GM12878 (cell line): ENCODE measurements around the gene SMIM20. TPM values are rescaled to one million over a fixed set of nuclear protein-coding genes. Genes with fewer than 3 reads are reported as not detected.

Experiments used
- ATAC-seq: fragments of 200-7000 bp; cut with Tn5 transposase; 3 replicates; pipeline ENCODE4 v1.9.1; 2020; ENCODE audit warnings: mild to moderate bottlenecking, moderate library complexity
- BruUV-seq: library from RNA; stranded (reverse); fragments of 400-500 nt; replicated peaks from 2 replicates; lab custom pipeline; 2021; lab: Mats Ljungman, UMichigan
- CTCF ChIA-PET: fragments of 300-600 bp; sonication (Branson Sonifier 250); formaldehyde crosslinking; extraction: SDS; loops from one replicate; lab custom pipeline; 2021; ENCODE audit warnings: inconsistent platforms; lab: Yijun Ruan, JAX
- POLR2A ChIA-PET: fragments of 350-600 bp; formaldehyde crosslinking; extraction: SDS; loops from one replicate; lab custom pipeline; 2021; ENCODE audit warnings: inconsistent platforms; lab: Charles Lee
- RAD21 ChIA-PET: fragments of 300-600 bp; sonication (Branson Sonifier 250); formaldehyde crosslinking; loops from one replicate; lab custom pipeline; 2023; ENCODE audit warnings: antibody characterized with exemption; ENCODE audit not compliant: unreplicated experiment; lab: Charles Lee
- SMC1A ChIA-PET: fragments of 300-600 bp; sonication (Branson Sonifier 250); formaldehyde crosslinking; loops from one replicate; lab custom pipeline; 2023; ENCODE audit not compliant: unreplicated experiment, uncharacterized antibody; lab: Charles Lee
- DNase-seq: peaks from one replicate; pipeline ENCODE4 v3.0.0-alpha.2; 2011; ENCODE audit warnings: low read depth, low spot score
- FAIRE-seq: peaks from 3 replicates; lab custom pipeline; 2011; peaks lifted over from hg19 to GRCh38; lab: Jason Lieb, UNC
- H2AFZ ChIP-seq: 2 replicates; pipeline ENCODE4 v1.6.0; 2011; ENCODE audit warnings: low read depth, low read length, control low read depth; ENCODE audit not compliant: control insufficient read depth
- H3K27ac ChIP-seq: 2 replicates; pipeline ENCODE4 v1.5.1; 2011; ENCODE audit warnings: control low read depth; ENCODE audit not compliant: control insufficient read depth, insufficient read depth
- H3K27me3 ChIP-seq, 2 experiments: replicated peaks in 1 of 2; 2 replicates each; pipeline versions ENCODE4 v1.6.0 to v1.6.1; 2011; ENCODE audit warnings: low read length in 1 of 2; ENCODE audit not compliant: control insufficient read depth in 2 of 2, insufficient read depth in 2 of 2
- H3K36me3 ChIP-seq, 2 experiments: 2 replicates each; pipeline ENCODE4 v1.5.1; 2011; ENCODE audit warnings: low read length in 1 of 2; ENCODE audit not compliant: control insufficient read depth in 2 of 2, insufficient read depth in 2 of 2
- H3K4me1 ChIP-seq: 2 replicates; pipeline ENCODE4 v1.6.1; 2011; ENCODE audit warnings: mild to moderate bottlenecking, low read length, moderate library complexity, mixed read lengths; ENCODE audit not compliant: control insufficient read depth, insufficient read depth
- H3K4me2 ChIP-seq: 2 replicates; pipeline ENCODE4 v1.6.0; 2011; ENCODE audit warnings: control low read depth; ENCODE audit not compliant: control insufficient read depth, insufficient read depth
- H3K4me3 ChIP-seq: fragments of 200-600 bp; sonication (generic); 2 replicates; pipeline ENCODE4 v1.5.1; 2016
- H3K79me2 ChIP-seq: 2 replicates; pipeline ENCODE4 v1.6.0; 2011; ENCODE audit warnings: low read length; ENCODE audit not compliant: control insufficient read depth, insufficient read depth
- H3K9ac ChIP-seq: 2 replicates; pipeline ENCODE4 v1.8.0; 2011; ENCODE audit warnings: low read length, control low read depth, mixed read lengths; ENCODE audit not compliant: control insufficient read depth, insufficient read depth
- H3K9me3 ChIP-seq: replicated peaks from 3 replicates; pipeline ENCODE4 v1.5.1; 2011; ENCODE audit warnings: mild to moderate bottlenecking, low read length; ENCODE audit not compliant: control insufficient read depth, insufficient read depth
- H4K20me1 ChIP-seq: 2 replicates; pipeline ENCODE4 v1.6.0; 2011; ENCODE audit not compliant: control insufficient read depth, insufficient read depth
- ASH2L ChIP-seq: fragments of 300-600, 200-600 bp; sonication (generic); IDR thresholded peaks from 2 replicates; pipeline ENCODE4 v1.6.1; 2017; ENCODE audit warnings: low read depth, mild to moderate bottlenecking, borderline replicate concordance
- DPF2 ChIP-seq: fragments of 450-650 bp; IDR thresholded peaks from 2 replicates; pipeline ENCODE4 v1.6.1; 2017; ENCODE audit warnings: mild to moderate bottlenecking
- EED ChIP-seq: sonication (generic); IDR thresholded peaks from 2 replicates; pipeline ENCODE4 v1.6.1; 2016; ENCODE audit warnings: antibody characterized with exemption, low read depth
- EP300 ChIP-seq, 2 experiments: fragments of 150-350 bp in 1 of 2; IDR thresholded peaks; 2 replicates each; pipeline ENCODE4 v1.6.1; 2011 to 2012; ENCODE audit warnings: low read depth in 2 of 2, low read length in 2 of 2, borderline replicate concordance in 1 of 2, improper control_type of control experiment in 1 of 2, inconsistent platforms in 1 of 2; ENCODE audit not compliant: control insufficient read depth in 1 of 2
- IRF4 ChIP-seq: IDR thresholded peaks from 2 replicates; pipeline ENCODE4 v1.6.1; 2011; ENCODE audit warnings: low read depth, low read length
- KLF5 ChIP-seq: fragments of 450-650 bp; IDR thresholded peaks from 2 replicates; pipeline ENCODE4 v1.6.1; 2014; ENCODE audit warnings: mild to moderate bottlenecking; ENCODE audit not compliant: partially characterized antibody
- MEF2B ChIP-seq: fragments of 450-650 bp; IDR thresholded peaks from 2 replicates; pipeline ENCODE4 v1.6.1; 2018; ENCODE audit warnings: mild to moderate bottlenecking, moderate library complexity; ENCODE audit not compliant: partially characterized antibody, poor library complexity, severe bottlenecking
- MYB ChIP-seq: fragments of 150-350 bp; IDR thresholded peaks from 2 replicates; pipeline ENCODE4 v1.6.1; 2014; ENCODE audit warnings: mild to moderate bottlenecking, low read depth, low read length, borderline replicate concordance
- RAD21 ChIP-seq: IDR thresholded peaks from 2 replicates; pipeline ENCODE4 v1.6.1; 2011; ENCODE audit warnings: mild to moderate bottlenecking, low read depth, low read length, moderate library complexity; ENCODE audit not compliant: insufficient read depth
- TBL1XR1 ChIP-seq: IDR thresholded peaks from 2 replicates; pipeline ENCODE4 v1.6.1; 2012; ENCODE audit warnings: low read depth, low read length, improper control_type of control experiment
- TCF3 ChIP-seq: IDR thresholded peaks from 2 replicates; pipeline ENCODE4 v1.6.1; 2012; ENCODE audit warnings: low read depth, mild to moderate bottlenecking, low read length, borderline replicate concordance; ENCODE audit not compliant: insufficient read depth
- TCF7 ChIP-seq: IDR thresholded peaks from 2 replicates; pipeline ENCODE4 v1.6.1; 2014; ENCODE audit warnings: antibody characterized with exemption, borderline replicate concordance
- ZNF622 ChIP-seq: fragments of 450-650 bp; IDR thresholded peaks from 2 replicates; pipeline ENCODE4 v1.6.1; 2017; ENCODE audit warnings: mild to moderate bottlenecking, inconsistent platforms
- in situ Hi-C: fragments of 300-500 bp; cut with MboI; formaldehyde crosslinking; loops from 9 replicates; pipeline ENCODE4 v1.14.3; 2018; ENCODE audit warnings: mixed read lengths
- intact Hi-C: fragments of 100-400 bp; cut with micrococcal nuclease; formaldehyde crosslinking; loops from one replicate; pipeline ENCODE4 v1.14.2; 2022; ENCODE audit not compliant: unreplicated experiment
- polyA plus RNA-seq, 11 experiments: library from polyadenylated mRNA; depleted of rRNA in 4 of 11; unstranded in 6 of 11; stranded (reverse) in 5 of 11; fragments of >200 nt; fragmentation: Nextera tagmentation in 4 of 11; fragmentation: Illumina TruSeq in 1 of 11; extraction: Ambion mirVana in 4 of 11; extraction: Trizol in 1 of 11; gene quantifications; 1 replicate in 1 of 11; 2 replicates in 10 of 11; pipeline versions ENCODE4 v1.2.1 to v1.2.3, GENCODE V29; 2011 to 2016; ENCODE audit warnings: inconsistent platforms in 2 of 11, missing spikeins in 2 of 11, low read depth in 1 of 11
- total RNA-seq, 4 experiments: library from RNA; depleted of rRNA in 3 of 4; stranded (reverse); fragments of >200 nt in 3 of 4; fragmentation: Illumina TruSeq in 1 of 4; extraction: Trizol in 1 of 4; gene quantifications; 2 replicates each; pipeline versions ENCODE4 v1.2.1 to v1.2.3, GENCODE V29; 2013 to 2021
- TF ChIP-seq, protein P1 (sequence below): fragments of 450-650 bp; IDR thresholded peaks from 2 replicates; pipeline ENCODE4 v1.6.1; 2018; ENCODE audit warnings: borderline replicate concordance, mild to moderate bottlenecking; ENCODE audit not compliant: partially characterized antibody

Gene SMIM20
- total and polyA plus RNA-seq, 10 of the 15 experiments (the other 5 are each of a cell fraction or from before 2014, with no cell fraction given) = 17.3 to 38.0 (median 28.8) TPM

DNA sequence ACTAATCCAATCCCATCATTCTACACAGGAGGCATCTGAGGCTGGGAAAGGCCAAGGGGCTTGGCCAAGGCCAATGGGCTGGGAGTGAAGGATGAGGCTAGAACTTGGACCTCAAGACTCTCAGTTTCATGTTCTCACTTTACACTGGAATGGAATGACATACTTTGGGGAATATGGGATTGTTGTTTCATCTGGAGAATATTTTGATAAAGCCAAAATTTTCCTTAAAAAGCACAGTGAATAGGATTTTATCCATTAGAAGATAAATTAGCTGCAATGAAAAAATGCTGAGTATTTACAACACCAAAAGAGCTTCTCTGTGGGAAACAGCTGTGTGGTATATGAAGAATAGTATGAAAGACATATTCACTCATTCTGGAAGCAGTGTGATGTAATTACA, 29.3 kb downstream of the SMIM20 start:
- ChIA-PET SMC1A (no interaction called here), POLR2A (no interaction called here), RAD21 (no interaction called here), CTCF (interaction anchor here (1.4 to 3.1 kb wide), 4 partner anchors 10 to 387 kb away, joined by 3 to 11 read pairs (median 6); no protein-coding TSS in a partner anchor)
- no peaks in the 10 kb centered on the region for H3K9me3 ChIP-seq
- TF ChIP-seq IRF4 (no peak), ASH2L (no peak), KLF5 (no peak), MEF2B (no peak), ZNF622 (no peak), MYB (no peak), DPF2 (no peak), TCF3 (no peak), TCF7 (no peak), EP300 (IDR thresholded peaks at IDR 0.05; ENCODE audit: borderline replicate concordance in 1 of 2, control insufficient read depth in 1 of 2, low read depth in 2 of 2, low read length in 2 of 2) (no peak), RAD21 (no peak), TBL1XR1 (no peak), EED (no peak)
- TF ChIP-seq, protein P1, sequence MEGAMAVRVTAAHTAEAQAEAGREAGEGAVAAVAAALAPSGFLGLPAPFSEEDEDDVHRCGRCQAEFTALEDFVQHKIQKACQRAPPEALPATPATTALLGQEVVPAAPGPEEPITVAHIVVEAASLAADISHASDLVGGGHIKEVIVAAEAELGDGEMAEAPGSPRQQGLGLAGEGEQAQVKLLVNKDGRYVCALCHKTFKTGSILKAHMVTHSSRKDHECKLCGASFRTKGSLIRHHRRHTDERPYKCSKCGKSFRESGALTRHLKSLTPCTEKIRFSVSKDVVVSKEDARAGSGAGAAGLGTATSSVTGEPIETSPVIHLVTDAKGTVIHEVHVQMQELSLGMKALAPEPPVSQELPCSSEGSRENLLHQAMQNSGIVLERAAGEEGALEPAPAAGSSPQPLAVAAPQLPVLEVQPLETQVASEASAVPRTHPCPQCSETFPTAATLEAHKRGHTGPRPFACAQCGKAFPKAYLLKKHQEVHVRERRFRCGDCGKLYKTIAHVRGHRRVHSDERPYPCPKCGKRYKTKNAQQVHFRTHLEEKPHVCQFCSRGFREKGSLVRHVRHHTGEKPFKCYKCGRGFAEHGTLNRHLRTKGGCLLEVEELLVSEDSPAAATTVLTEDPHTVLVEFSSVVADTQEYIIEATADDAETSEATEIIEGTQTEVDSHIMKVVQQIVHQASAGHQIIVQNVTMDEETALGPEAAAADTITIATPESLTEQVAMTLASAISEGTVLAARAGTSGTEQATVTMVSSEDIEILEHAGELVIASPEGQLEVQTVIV = no peak
- intact Hi-C loops (no loop called here), in situ Hi-C loops (no loop called here)
- FAIRE-seq (no peak), DNase-seq (no peak), ATAC-seq (no peak)
- no peak overlapping the region for H3K27ac ChIP-seq
- no peaks in the 10 kb centered on the region for H4K20me1 ChIP-seq
- H3K27me3 ChIP-seq = no peaks in the 10 kb centered on the region
- H3K4me3 ChIP-seq = no peak overlapping the region
- peaks cover 8% of the 10 kb centered on the region; the same call in 1 of the 2 replicates for H3K4me1 ChIP-seq
- no peak overlapping the region for H3K4me2 ChIP-seq
- no TSS peak for BruUV-seq
- H2AFZ ChIP-seq = no peak overlapping the region
- H3K79me2 ChIP-seq = no peaks in the 10 kb centered on the region
- H3K36me3 ChIP-seq = no peaks in the 10 kb centered on the region
- H3K9ac ChIP-seq = no peak overlapping the region
